ENCODE results near the gene SLC22A13.

DNA sequence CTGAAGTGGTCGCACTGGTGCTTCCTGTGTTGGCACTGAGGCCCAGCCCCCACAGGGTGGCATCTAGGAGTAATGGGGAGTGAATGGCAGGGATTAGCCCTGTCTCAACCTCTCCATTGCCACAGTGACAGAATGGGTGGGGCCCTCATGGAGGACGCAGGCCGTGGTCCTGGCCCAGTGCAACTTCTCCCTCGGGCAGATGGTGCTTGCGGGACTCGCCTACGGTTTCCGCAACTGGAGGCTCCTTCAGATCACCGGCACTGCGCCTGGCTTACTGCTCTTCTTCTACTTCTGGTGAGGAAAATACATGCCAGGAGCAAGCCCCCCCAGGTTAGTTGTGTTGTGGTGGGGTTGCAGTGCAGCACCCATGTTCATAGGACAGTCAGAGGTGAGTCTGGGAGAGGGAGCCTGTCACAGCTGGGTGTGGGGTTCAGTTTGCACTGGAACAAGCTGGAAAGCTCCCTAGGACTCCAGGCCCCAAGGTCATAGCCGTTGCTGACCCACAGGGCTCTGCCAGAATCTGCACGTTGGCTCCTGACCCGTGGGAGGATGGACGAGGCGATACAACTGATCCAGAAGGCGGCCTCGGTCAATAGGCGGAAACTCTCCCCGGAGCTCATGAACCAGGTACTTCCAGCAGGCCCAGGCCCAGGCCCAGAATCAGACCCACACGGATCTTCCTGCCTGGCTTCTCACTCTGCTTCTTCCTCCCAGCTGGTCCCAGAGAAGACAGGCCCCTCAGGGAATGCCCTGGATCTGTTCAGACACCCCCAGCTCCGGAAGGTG is 9.4 kb downstream of the SLC22A13 start:
- no peak for TF ChIP-seq SP1 (CRISPR knock-in tag; IDR thresholded peaks at IDR 0.05)
- TF ChIP-seq SAFB (IDR thresholded peaks at IDR 0.05; ENCODE audit: borderline replicate concordance, low read depth, low read length), result no peak
- no peak for TF ChIP-seq NBN (IDR thresholded peaks at IDR 0.05; ENCODE audit: low read depth)
- TF ChIP-seq, protein P1, sequence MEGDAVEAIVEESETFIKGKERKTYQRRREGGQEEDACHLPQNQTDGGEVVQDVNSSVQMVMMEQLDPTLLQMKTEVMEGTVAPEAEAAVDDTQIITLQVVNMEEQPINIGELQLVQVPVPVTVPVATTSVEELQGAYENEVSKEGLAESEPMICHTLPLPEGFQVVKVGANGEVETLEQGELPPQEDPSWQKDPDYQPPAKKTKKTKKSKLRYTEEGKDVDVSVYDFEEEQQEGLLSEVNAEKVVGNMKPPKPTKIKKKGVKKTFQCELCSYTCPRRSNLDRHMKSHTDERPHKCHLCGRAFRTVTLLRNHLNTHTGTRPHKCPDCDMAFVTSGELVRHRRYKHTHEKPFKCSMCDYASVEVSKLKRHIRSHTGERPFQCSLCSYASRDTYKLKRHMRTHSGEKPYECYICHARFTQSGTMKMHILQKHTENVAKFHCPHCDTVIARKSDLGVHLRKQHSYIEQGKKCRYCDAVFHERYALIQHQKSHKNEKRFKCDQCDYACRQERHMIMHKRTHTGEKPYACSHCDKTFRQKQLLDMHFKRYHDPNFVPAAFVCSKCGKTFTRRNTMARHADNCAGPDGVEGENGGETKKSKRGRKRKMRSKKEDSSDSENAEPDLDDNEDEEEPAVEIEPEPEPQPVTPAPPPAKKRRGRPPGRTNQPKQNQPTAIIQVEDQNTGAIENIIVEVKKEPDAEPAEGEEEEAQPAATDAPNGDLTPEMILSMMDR (IDR thresholded peaks at IDR 0.05 in 2 of 3, conservative IDR thresholded peaks at IDR 0.05 in 1 of 3; ENCODE audit: insufficient read depth in 2 of 3, low read depth in 1 of 3, low read length in 3 of 3), result no peak
- TF ChIP-seq, protein P2, sequence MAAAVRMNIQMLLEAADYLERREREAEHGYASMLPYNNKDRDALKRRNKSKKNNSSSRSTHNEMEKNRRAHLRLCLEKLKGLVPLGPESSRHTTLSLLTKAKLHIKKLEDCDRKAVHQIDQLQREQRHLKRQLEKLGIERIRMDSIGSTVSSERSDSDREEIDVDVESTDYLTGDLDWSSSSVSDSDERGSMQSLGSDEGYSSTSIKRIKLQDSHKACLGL (CRISPR knock-in tag; IDR thresholded peaks at IDR 0.05; ENCODE audit: borderline replicate concordance, poor library complexity, severe bottlenecking), result no peak

All from K562 (cell line).